A673 (cell line): ENCODE data around the gene ABR. TPM values are rescaled to one million over a fixed set of nuclear protein-coding genes. Genes with fewer than 3 reads are reported as not detected.
"Not testable (repeated sequence)": the region's sequence is repeated elsewhere in the genome, so short reads cannot be mapped to it uniquely, and the experiment has no call there.

ENCODE experiments used
- BruUV-seq: library from RNA; stranded (reverse); fragments of 400-500 nt; replicated peaks from 2 replicates; lab custom pipeline; 2021; lab: Mats Ljungman, UMichigan
- CTCF ChIA-PET: fragments of 300-600 bp; sonication (Branson Sonifier 250); formaldehyde crosslinking; loops from one replicate; lab custom pipeline; 2022; ENCODE audit warnings: antibody characterized with exemption; lab: Charles Lee
- POLR2A ChIA-PET: fragments of 300-600 bp; sonication (Branson Sonifier 250); formaldehyde crosslinking; loops from one replicate; lab custom pipeline; 2022; ENCODE audit warnings: antibody characterized with exemption; ENCODE audit not compliant: low non-redundant PET; lab: Charles Lee
- DNase-seq: peaks from one replicate; pipeline ENCODE4 v3.0.0-alpha.2; 2015; ENCODE audit warnings: low spot score
- H3K27ac ChIP-seq: fragments of 200-600 bp; sonication (generic); 2 replicates; pipeline ENCODE4 v1.5.1; 2016; ENCODE audit warnings: mixed run types, low read depth, mild to moderate bottlenecking, mixed read lengths, antibody characterized with exemption, low read length; ENCODE audit not compliant: poor library complexity, severe bottlenecking
- H3K27me3 ChIP-seq: fragments of 200-600 bp; sonication (generic); replicated peaks from 2 replicates; pipeline ENCODE4 v1.6.1; 2017; ENCODE audit warnings: mixed run types, low read depth, mild to moderate bottlenecking, mixed read lengths, antibody characterized with exemption, low read length; ENCODE audit not compliant: insufficient read depth, poor library complexity
- H3K36me3 ChIP-seq: fragments of 200-600 bp; sonication (generic); 2 replicates; pipeline ENCODE4 v1.6.1; 2016; ENCODE audit warnings: mixed run types, mild to moderate bottlenecking, mixed read lengths, antibody characterized with exemption, low read length; ENCODE audit not compliant: insufficient read depth, poor library complexity, severe bottlenecking
- H3K4me1 ChIP-seq: fragments of 200-600 bp; sonication (generic); 2 replicates; pipeline ENCODE4 v1.6.1; 2017; ENCODE audit warnings: mixed run types, mild to moderate bottlenecking, mixed read lengths, antibody characterized with exemption, low read length; ENCODE audit not compliant: insufficient read depth, poor library complexity, severe bottlenecking
- H3K4me3 ChIP-seq: fragments of 200-600 bp; sonication (generic); 2 replicates; pipeline ENCODE4 v1.5.1; 2016; ENCODE audit warnings: low read depth, mixed run types, mild to moderate bottlenecking, mixed read lengths, low read length; ENCODE audit not compliant: poor library complexity, severe bottlenecking
- H3K9me3 ChIP-seq: fragments of 200-600 bp; sonication (generic); 2 replicates; pipeline ENCODE4 v1.6.1; 2016; ENCODE audit warnings: mixed run types, low read depth, mild to moderate bottlenecking, mixed read lengths, antibody characterized with exemption, low read length; ENCODE audit not compliant: poor library complexity, severe bottlenecking
- CTCF ChIP-seq: fragments of 300-800, 200-600 bp; sonication (generic); conservative IDR thresholded peaks from 2 replicates; pipeline ENCODE4 v1.5.1; 2017; ENCODE audit warnings: low read depth, mild to moderate bottlenecking, antibody characterized with exemption, low read length, moderate library complexity, mixed read lengths
- EZH2 ChIP-seq: fragments of 200-600 bp; sonication (generic); IDR thresholded peaks from 2 replicates; pipeline ENCODE4 v1.6.1; 2017; ENCODE audit warnings: borderline replicate concordance, low read depth, mild to moderate bottlenecking, mixed read lengths, antibody characterized with exemption, low read length; ENCODE audit not compliant: poor library complexity, severe bottlenecking
- intact Hi-C: fragments of 100-400 bp; cut with micrococcal nuclease; formaldehyde crosslinking; loops from one replicate; pipeline ENCODE4 v1.10.0; 2022; ENCODE audit not compliant: unreplicated experiment
- total RNA-seq: library from RNA; stranded (reverse); gene quantifications from 2 replicates; pipeline ENCODE4 v1.2.3, GENCODE V29; 2021

Gene ABR
- total RNA-seq, 1 experiment from 2014 or later = 47.6 TPM

- Histone ChIP-seq H3K36me3 (no peaks in the 10 kb centered on the region), H3K4me3 (no peak overlapping the region), H3K9me3 (no peaks in the 10 kb centered on the region), H3K27ac (no peak overlapping the region), H3K4me1 (peaks cover 16% of the 10 kb centered on the region), H3K27me3 (peaks cover 72% of the 10 kb centered on the region)
- intact Hi-C loops = no loop called here
- ChIA-PET POLR2A (interaction anchor here (0.5 kb wide), 1 partner anchor 237 kb away, joined by 15 read pairs; no protein-coding TSS in a partner anchor), CTCF (no interaction called here)
- no peak for TF ChIP-seq EZH2
- TF ChIP-seq CTCF = no peak
- DNase-seq = no peak
- no TSS peak for BruUV-seq
Observed at GRCh38 chr17:973053-973452, 206.7 kb downstream of the ABR start.

GRCh38 chr17:971861-972260 lies 207.9 kb downstream of the ABR start:
- CTCF ChIA-PET, H3K9me3 ChIP-seq, BruUV-seq, intact Hi-C loops, H3K27ac ChIP-seq, DNase-seq, H3K4me3 ChIP-seq, POLR2A ChIA-PET, H3K36me3 ChIP-seq: not testable (repeated sequence)
- Histone ChIP-seq H3K27me3 (peaks cover 61% of the 10 kb centered on the region), H3K4me1 (peaks cover 16% of the 10 kb centered on the region)

- Histone ChIP-seq H3K27ac (no peak overlapping the region), H3K27me3 (peaks cover 46% of the 10 kb centered on the region), H3K9me3 (no peaks in the 10 kb centered on the region), H3K4me3 (no peak overlapping the region), H3K4me1 (peaks cover 18% of the 10 kb centered on the region), H3K36me3 (no peaks in the 10 kb centered on the region)
- intact Hi-C loops = no loop called here
- DNase-seq = no peak
- no peak for TF ChIP-seq EZH2
- TF ChIP-seq CTCF = no peak
- ChIA-PET CTCF (no interaction called here), POLR2A (no interaction called here)
- no TSS peak for BruUV-seq
Observed at GRCh38 chr17:970364-970763, 209.4 kb downstream of the ABR start.

GRCh38 chr17:969811-970355 lies 209.9 kb downstream of the ABR start:
- peaks cover 23% of the 10 kb centered on the region for H3K4me1 ChIP-seq
- no peaks in the 10 kb centered on the region for H3K9me3 ChIP-seq
- H3K27ac ChIP-seq = no peak overlapping the region
- intact Hi-C loops = no loop called here
- BruUV-seq = no TSS peak
- POLR2A ChIA-PET = no interaction called here
- H3K36me3 ChIP-seq = no peaks in the 10 kb centered on the region
- DNase-seq = no peak
- peaks cover 42% of the 10 kb centered on the region for H3K27me3 ChIP-seq
- CTCF ChIA-PET = no interaction called here
- TF ChIP-seq CTCF (no peak), EZH2 (no peak)
- peak overlapping the region; percentile 5 for H3K4me3 ChIP-seq
